Activated T-cell treated with anti-CD3 and anti-CD28 coated beads for 4 hours (primary cell): ENCODE data around the gene COX5A.

ENCODE experiments used
- DNase-seq: peaks from one replicate; pipeline ENCODE4 v3.0.0-alpha.2; 2020

Gene COX5A

DNA sequence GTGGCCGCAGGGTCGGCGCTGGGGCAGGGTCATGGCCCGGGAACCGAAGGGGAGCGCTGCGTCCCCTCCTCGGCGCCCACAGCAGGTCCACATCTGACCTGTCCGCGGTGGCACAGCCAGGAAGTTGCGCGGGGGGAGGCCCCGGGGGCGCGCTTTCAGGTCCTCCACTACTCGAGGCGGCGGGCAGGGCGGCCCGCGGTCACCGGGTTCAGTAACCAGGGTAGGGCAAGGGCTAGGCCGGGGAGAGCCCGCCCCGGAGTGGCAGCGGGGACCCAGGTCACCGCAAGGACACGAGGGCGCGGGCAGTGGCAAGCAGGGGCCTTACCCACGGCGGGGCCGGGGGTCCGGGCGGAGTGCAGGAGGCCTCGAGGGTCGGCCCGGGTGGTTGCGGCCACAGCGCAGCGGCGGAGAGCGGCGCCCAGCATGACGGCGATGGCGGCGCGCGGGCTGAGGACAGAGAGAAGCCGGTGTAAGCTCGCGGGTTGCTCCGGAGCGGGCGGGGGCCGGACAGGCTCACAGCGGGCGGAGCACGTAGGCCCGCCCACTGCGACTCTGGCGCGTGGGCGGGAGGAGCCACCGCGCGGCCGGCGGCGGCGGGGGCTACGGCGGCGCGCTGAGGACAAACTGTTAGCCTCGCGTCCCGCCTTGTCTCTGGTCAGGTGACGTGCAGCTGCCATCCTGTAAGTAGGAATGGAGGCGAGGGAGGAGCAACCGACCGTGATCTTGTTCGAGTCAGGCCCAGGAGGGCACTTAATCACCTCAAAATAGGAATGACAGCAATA is at the start of gene COX5A:
Gene COX5A, minus strand, starts transcription at position 484 of the 782 bp plus-strand sequence. Its CDS starts 59 bp downstream, at position 425.
- DNase-seq = peak; percentile 79

DNA sequence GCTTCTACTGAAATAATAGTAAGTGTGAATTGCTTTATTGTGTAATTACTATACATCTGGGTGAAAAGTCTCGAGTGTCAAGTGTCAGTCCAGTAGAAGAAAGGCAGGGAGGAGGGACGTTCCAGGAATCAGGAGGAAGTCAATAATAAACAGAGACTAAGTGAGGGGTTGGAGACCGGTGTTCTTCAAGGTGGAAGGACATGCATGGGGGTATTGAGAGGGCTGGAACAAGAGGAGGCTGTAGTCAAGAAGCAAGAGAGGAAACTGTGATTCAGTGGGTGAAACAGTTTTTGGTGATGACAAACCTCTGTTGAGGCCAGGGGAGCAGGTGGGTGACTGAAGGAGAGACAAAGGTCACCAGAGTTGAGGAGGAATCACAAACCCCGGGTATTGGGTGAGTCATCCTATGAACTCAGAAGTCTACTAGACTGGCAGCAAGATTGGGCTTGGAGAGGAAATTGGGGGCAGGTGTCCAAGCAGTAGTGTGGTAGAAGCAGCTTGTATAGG is 45.9 kb upstream of the COX5A start:
- DNase-seq = no peak

DNA sequence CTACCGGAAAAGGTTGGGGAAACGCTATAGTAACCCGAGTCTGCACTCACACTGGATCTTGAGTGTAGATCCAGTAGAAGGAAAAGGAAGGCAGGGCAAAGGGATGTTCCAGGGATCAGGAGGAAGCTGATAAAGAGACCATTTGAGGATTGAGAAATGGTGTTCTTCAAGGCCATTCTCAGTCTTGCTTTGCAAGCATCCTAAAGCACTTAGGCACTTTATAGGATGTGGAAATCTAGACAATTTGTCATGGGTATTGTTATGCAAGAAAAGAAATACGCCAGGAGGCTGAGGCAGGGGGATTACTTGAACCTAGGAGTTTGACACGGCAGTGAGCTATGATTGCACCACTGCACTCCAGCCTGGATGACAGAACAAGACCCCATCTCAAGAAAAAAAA is 44.3 kb upstream of the COX5A start:
- DNase-seq = no peak

DNA sequence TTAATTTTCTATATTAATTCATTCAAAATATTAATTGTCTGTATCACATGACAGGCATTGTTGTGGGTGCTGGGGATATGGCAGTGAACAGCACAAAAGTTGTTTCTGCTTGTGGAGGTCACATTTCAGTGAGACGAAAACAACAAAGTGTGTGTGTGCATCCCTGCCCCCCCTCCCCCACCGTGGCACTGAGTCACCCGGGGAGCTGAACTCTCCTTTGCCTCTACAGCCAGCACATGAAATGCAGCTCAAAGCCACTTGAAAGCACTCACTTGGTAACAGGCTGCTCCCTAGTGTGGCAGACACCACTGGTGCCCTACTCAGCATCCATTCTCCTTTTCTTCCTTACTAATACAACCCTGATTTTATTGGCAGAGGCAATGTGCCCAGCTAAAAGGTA is 40.6 kb upstream of the COX5A start:
- DNase-seq = peak; percentile 25

DNA sequence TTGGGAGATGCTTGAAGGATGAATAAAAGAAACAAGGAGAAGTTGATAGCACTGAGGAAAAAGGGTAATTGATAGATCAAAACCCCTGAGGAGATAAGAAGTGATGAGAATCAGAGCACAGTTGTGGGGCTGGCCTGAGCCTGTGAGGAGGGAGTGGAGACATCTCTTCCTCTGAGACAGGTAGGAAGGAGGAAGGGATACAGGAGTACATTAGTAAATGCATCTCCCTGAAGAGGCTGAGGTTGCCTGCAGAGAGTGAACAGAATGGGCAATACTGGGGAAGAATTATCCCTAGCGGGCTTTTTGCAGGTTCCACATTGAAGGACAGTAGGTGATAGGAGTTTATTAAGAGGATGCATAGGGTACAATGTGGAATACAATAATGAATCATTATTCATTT is 40.2 kb upstream of the COX5A start:
- no peak for DNase-seq

DNA sequence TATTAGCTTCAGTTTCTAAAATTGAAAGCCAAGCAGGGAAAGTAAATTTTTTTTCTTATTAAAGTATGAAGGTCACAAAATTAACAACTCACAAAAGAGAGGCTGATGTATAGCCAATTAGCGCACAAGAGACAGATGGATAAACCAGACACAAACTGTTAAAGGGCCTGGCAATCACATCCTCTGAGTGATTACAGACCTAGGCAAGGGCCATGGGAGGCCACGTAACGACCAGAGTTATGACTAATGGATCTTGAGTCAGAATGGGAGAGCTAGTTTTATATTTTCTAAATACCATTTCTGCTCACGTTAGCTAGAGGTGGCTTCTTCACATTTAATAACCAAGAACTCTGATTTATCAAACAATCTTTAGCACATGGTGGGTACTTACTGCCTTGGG is 39.7 kb upstream of the COX5A start:
- no peak for DNase-seq

DNA sequence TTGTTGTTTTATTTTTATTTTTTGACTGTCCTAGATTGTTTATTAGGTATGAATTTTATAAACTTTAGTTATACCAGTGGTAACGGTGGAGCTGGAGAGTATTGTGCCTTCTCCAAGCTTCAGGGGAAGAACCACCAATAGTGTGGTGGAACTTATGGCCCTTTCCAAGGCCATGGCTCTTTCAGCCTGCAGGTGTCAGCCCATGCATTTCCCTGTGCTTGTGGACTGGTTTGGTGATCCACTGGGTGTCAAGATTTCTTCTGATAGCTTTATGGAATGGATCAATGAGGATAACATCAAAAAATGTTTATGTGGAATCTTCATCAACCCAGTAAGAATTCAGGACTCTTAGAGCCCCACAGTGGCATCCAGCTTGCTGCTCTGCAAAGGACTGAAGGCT is 38.3 kb upstream of the COX5A start:
- no peak for DNase-seq

DNA sequence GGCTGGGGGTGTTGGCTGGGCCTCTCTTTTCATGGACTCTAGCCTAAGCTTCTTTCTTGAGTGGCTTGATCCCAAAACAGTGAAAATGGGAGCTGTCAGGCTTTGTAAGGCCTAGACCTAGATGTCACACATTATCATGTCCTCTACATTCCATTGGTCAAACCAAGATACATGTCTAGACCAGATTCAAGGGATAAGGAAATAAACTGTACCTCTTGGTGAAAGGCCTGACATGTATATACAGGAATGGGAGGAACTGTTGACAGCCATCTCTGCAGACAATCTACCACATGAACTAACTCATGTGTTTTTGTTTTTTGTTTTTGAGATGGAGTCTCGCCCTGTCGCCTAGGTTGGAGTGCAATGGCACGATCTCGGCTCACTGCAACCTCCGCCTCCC is 29.8 kb upstream of the COX5A start:
- no peak for DNase-seq

DNA sequence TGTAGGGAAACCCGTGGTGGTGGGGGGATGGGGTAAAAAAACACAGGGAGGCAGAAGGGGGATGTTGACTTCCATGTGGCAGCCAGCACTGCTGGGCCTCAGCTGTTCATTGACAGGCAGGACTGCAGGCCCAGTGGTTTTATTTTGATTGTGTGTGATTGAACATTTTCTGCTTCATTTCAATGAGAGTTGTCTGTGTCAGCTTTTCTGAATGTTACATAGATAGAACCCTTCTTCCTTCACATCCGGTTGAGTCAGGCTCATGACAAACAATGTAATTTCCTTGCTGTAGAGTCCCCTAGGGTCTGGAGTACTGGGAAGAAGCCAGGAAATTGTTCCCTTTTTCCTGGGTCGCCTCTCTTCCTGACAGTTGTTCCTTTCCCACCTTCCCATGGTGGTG is 26.9 kb upstream of the COX5A start:
- DNase-seq = no peak

DNA sequence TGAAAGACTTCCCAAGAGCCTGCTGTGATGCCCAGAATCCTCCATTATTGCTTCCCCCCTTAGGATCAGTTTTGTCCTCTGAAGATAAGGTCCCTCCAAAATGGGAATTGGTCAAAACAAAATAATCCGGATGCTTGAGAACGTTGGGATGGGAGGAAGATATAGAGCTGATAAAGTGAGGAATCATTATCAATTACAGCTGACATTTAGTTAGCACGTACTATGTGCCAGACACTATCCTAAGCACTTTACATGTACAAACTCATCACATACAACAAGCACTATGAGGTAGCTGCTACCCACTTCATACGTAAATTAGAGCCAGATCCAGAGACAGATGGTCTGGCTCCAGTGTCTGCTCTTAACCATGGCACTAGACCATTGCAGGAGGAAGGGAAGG is 25.3 kb upstream of the COX5A start:
- no peak for DNase-seq

DNA sequence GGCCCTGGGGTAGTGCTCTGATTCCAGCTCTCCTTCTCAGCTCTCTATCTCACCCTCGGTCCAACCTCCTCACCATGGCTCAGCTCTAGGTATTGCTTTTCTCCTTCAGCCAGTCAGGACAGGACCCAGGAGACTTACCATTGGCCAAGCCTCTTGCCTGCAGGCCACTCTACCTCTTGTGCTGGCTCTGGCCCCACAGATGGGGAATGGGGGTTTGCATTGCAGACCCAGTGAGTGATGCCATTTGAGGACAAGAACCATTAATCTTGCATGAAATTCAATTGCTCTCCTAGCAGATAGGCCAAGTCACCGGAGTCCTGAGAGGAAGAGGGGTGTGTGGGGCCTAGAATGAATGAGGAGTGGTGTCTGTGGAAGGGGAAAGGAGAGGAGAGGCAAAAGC is 24.8 kb upstream of the COX5A start:
- DNase-seq = no peak

DNA sequence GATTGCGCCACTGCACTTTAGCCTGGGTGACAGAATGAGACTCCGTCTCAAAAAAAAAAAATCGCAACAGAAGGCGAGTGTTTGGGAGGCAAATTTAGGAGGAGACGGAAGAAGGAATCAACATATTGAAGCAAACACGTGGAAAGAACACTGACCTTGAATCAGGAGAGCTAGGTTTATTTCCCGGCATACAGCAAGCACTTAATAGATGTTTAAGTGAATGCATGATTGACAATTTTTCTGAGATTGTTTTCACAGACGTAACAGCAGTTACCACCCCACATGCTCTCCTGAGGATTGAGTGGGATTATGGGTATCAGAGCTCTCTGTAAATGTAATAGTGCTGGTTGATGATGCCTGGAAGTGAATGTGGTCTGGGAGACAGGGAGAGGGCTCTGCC is 24.3 kb upstream of the COX5A start:
- DNase-seq = no peak

DNA sequence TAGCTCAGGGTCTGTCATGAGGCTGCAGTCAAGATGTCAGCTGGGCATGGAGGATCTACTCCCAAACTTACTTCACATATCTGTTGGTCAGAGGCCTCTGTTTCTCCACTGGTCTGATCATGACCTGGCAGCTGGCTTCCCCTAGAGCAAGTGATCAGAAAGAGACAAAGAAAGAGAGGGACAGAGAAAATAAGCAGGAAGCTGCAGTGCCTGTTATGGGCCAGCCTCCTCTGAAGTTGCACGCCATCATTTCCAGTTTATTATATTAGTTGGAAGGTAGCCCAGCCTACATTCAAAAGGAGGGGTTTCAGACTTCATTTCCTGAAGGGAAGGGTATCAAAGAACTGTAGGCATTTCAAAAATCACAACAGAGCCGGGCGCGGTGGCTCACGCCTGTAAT is 23.7 kb upstream of the COX5A start:
- DNase-seq = no peak

DNA sequence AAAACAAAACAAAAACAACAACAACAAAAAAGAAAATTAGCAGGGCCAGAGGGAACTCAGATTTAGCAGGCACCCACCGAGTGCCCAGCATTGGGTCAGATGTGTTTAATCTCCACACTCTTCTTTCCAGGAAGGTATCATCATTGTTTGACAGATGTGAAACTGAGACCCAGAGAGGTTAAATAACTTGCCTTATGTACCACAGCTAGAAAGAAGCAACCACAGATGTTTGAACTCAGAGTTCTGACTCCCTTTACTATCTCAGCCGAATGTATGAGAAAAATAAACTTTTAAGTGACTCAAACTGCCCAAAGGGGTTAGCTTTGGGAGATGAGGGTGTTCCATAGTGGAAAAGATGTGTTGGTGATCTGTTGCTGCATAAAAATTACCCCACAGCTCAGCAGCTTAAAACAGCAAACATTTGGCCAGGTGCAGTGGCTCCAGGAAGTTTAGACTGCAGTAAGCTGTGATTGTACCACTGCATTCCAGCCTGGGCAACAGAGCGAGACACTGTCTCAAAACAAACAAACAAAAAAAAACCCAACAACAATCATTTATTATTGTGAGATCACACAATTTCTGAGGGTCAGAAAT is 23.2 kb upstream of the COX5A start:
- no peak for DNase-seq

DNA sequence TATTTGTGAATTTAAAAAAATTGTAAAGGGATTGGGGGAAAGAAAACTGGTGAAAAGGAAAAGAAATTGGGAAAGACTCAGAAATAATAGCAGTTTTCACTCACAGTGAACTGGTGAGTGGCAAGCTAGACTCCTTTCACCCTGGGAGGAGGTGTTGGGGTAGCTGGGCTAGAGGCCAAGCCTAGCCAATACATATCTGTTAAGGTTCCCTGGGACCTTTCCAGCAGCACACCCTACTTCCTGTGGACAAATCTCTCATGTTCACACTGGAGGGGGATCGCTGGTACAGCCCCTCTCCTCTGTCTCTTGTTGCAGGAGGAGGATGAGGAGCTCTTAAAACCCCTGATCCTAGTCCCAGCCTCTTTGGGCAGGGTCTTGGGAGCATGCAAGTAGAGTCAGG is 22.4 kb upstream of the COX5A start:
- DNase-seq = no peak

DNA sequence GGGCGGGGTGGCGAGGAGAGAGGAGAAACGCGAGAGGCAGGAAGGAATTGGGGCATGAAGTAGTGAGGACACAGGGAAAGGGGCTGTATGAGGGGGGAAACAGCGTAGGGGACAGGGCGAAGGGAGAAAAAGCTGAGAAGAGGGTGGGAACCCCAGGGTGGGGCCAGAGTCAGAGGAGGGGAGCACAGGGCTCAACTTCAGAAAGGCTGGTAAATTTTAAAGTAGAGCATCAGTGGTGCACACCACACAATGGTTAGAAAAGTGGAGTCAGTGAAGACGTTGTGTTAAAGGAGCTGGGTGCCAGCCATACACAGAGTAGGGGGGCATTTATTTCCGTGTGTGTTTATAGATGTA is 21.7 kb upstream of the COX5A start:
- no peak for DNase-seq

DNA sequence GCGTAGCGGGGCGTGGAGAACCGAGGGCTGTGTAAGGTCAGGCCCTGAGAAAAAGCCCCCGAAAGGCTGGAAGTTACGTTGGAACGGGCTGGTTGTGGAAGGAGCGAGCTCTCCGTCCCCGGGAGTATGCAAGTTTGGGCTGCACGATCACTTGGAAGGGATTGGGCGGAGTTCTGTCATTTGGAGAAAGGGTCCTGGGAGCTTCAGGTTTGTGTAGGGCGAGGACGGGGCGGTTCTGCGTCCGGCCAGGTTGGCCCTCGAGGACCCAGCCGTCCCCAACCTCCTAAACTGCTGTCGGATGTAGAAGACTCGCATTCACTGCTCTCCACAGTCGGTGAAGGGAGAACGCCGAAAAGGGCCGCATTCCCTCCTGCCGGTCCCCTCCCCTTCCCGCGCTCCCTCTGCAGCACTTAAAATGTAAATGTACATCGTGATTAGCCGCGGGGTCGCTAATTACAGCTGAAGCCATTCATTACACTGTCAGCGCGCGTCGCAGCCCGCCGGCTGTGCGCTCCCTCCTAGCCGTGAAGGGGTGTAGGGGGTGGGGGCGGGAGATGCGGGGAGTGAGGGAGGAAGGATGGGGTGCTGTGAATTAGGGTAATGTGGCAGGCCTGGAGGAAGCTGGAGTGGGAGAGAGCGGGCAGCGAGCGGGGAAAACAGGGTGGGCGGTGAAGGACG is 21.2 kb upstream of the COX5A start:
- no peak for DNase-seq

DNA sequence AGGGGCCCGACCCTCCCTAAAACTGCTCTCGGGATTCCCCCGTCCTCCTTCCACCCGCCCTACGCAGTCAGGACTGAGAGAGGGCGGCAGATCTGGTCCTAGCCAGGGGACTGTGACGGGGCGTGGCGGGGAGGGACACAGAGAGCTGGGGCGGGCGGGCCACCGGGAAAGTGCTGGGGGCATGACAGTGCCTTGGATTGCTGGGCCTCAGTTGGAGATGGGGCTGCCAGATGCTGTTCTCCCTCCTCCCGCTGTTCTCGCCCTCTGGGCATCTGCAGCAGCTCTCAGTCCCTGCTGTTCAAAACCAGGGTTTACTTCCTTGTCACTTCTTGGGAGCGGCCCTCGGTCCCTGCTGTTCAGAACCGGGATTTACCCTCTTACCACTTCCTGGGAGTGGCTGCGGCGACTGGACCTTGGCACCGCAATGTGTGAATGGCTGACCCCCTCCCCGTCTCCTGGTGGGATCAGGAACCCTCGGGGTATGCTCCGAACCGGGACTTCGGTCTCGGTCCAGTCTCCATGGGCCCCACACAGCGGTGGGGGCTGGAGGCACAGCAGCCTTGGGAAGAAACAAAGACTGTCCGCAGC is 20.5 kb upstream of the COX5A start:
- no peak for DNase-seq

DNA sequence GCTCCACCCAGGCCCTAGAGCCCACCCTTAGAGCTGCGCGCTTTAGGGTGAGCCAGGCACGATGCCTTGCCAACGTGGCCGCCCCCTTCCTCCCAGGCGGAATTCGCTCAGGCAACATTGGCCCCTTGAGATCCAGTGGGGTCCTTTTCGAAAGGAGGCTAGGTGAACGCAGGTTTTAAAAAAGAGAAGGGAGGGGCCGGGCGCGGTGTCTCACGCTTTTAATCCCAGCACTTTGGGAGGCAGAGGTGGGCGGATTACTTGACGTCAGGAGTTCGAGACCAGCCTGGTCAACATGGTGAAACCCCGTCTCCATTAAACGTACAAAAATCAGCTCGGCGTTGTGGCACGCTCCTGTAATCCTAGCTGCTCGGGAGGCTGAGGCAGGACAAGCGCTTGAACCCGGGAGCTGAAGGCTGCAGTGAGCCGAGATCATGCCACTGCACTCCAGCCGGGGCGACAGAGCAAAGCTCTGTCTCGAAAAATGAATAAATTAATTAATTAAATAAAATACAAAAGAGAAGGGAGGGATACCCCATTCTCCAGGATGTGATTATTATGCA is 19.7 kb upstream of the COX5A start:
- no peak for DNase-seq

DNA sequence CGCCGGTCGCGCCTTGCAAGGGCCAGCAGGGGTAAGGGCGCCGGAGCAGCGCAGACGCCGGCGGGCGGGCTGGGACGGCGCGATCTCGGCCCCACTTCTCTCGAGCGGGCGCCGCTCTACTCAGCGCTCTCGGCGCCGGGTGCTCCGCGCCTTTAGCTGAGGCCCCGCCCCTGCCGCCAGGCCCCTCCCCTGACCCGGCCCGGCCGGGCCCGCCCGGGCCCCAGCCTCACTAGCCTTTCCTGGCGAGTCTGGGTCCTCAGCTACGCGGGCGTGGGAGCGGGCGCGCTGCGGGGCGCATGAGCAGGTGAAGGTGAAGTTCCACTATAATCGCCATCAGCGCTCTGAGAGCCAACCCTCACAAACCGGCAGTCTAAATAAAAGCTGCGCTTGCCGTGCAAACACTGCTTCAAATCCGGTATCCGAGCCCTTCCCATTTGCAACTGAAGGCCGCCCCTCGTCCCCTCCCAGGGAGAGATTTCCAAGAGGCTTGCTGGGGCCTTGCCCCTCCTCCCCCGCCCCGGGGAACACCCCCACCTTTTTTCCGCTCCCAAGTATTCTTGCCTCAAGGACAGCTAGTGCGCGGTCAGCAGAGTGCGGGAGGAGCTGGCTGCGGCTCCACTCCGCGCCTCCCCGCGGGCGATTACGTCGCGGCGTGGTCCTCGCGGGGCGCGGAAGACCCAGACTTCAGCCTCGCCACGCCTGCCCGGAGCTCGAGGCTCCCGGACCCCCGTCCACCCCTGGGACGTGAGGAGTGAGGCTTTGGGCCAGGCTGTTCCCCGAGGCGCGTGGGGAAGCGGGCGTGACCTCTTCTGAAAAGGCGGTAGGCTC is 19.0 kb upstream of the COX5A start, which contains the start of gene RPP25:
Gene RPP25, minus strand, starts transcription at position 125 of the 828 bp plus-strand sequence. CDS start 189 bp downstream, outside the sequence.
- peak; percentile 69 for DNase-seq

DNA sequence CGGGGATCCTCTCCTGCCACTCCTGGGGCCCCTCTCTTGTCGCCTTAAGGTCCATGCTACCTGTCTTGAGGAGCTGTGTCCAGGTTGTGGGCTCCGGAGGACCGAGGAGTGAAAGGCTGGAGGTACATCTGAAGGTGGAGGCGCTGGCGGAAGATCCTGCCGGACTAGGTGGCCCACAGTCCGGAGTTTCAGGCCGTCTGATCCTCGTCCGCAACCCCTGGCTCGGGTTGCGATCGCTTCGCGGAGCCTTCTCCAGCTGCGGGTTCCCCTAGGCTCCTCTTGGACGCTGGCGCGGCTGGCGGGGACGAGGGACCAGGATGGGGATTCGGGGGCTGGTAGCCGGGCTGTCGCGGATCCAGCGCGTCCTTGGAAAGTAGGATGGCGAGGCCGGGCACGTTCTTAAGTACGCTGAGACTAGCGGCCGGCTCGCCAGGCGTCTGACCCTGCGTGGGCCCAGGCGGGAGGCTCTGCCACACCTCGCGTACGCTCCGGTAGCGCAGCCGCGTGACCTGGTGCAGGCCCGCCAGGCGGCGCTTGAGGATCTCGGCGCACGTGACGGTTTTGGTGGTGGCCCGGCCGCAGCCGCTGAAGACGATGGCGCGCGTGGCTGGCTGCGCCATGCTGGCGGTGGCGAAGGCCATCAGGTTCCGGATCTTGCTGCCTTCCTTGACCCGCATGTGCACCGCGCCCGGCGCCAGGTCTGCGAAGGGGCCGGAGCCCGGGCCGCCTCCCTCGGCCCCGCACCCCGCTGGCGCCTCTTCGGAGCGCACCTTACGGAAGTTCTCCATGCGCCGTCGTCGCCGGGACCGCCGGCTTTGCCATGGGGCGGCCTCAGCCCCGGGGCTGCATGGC is 18.1 kb upstream of the COX5A start:
- DNase-seq = peak; percentile 54
